SU-DHL-6 (cell line): ENCODE data around the gene ZNF580.

Source experiments
- H2AFZ ChIP-seq: fragments of 200-600 bp; sonication (generic); 2 replicates; pipeline ENCODE4 v1.6.1; 2014; ENCODE audit warnings: low read depth, mild to moderate bottlenecking, moderate library complexity, mixed read lengths, antibody characterized with exemption, low read length; ENCODE audit not compliant: severe bottlenecking
- H3F3A ChIP-seq: fragments of 200-600 bp; shearing (Covaris generic); 2 replicates; pipeline ENCODE4 v1.6.0; 2016; ENCODE audit warnings: antibody characterized with exemption, mild to moderate bottlenecking; ENCODE audit not compliant: insufficient read depth
- H3K27ac ChIP-seq: fragments of 200-600 bp; sonication (generic); 2 replicates; pipeline ENCODE4 v1.5.1; 2016; ENCODE audit warnings: low read depth, mild to moderate bottlenecking, low read length, moderate library complexity, mixed read lengths
- H3K27me3 ChIP-seq: fragments of 200-600 bp; sonication (generic), shearing (Covaris generic); 2 replicates; pipeline ENCODE4 v1.6.0; 2014; ENCODE audit warnings: mild to moderate bottlenecking, low read length
- H3K36me3 ChIP-seq: fragments of 200-600 bp; sonication (generic); 2 replicates; pipeline ENCODE4 v1.6.1; 2014; ENCODE audit warnings: mild to moderate bottlenecking, low read length, mixed read lengths
- H3K4me2 ChIP-seq: fragments of 300-600, 200-600 bp; shearing (Covaris generic), sonication (generic); 2 replicates; pipeline ENCODE4 v1.6.0; 2014; ENCODE audit warnings: low read length, low read depth, mild to moderate bottlenecking; ENCODE audit not compliant: poor library complexity, severe bottlenecking
- H3K4me3 ChIP-seq: fragments of 200-600 bp; sonication (generic); 2 replicates; pipeline ENCODE4 v1.5.1; 2014; ENCODE audit warnings: antibody characterized with exemption, low read length, mild to moderate bottlenecking, mixed read lengths; ENCODE audit not compliant: insufficient read depth, poor library complexity, severe bottlenecking
- H3K79me2 ChIP-seq: fragments of 200-600 bp; sonication (generic); 2 replicates; pipeline ENCODE4 v1.6.1; 2014; ENCODE audit warnings: mild to moderate bottlenecking, low read length, moderate library complexity; ENCODE audit not compliant: insufficient read depth
- H3K9ac ChIP-seq: fragments of 200-600 bp; sonication (generic); 2 replicates; pipeline ENCODE4 v1.7.0; 2014; ENCODE audit warnings: mild to moderate bottlenecking, low read length
- H3K9me2 ChIP-seq: fragments of 200-600 bp; sonication (generic); replicated peaks from 2 replicates; pipeline ENCODE4 v1.6.1; 2014; ENCODE audit warnings: low read length; ENCODE audit not compliant: insufficient read depth
- H3K9me3 ChIP-seq: fragments of 200-600 bp; sonication (generic); 2 replicates; pipeline ENCODE4 v1.6.1; 2014; ENCODE audit warnings: low read length, mixed read lengths; ENCODE audit not compliant: insufficient read depth
- H4K20me1 ChIP-seq: fragments of 200-600 bp; sonication (generic); 2 replicates; pipeline ENCODE4 v1.6.1; 2014; ENCODE audit warnings: low read depth, mild to moderate bottlenecking, antibody characterized with exemption, low read length, moderate library complexity, mixed read lengths
- CTCF ChIP-seq: fragments of 200-600 bp; sonication (generic); IDR thresholded peaks from one replicate; pipeline ENCODE4 v1.5.1; 2017; ENCODE audit warnings: antibody characterized with exemption, mild to moderate bottlenecking, low read length, moderate library complexity; ENCODE audit not compliant: insufficient read depth, poor library complexity, severe bottlenecking
- EZH2phosphoT487 ChIP-seq: fragments of 200-600 bp; sonication (generic), shearing (Covaris generic); conservative IDR thresholded peaks from 2 replicates; pipeline ENCODE4 v1.6.1; 2018; ENCODE audit warnings: mild to moderate bottlenecking, antibody characterized with exemption, low read length, moderate library complexity, mixed read lengths

Gene ZNF580

GRCh38 chr19:55672418-55672817, 31.6 kb downstream of the ZNF580 start:
- TF ChIP-seq CTCF (no peak), EZH2phosphoT487 (no peak)
- no peaks in the 10 kb centered on the region for H3K9me3 ChIP-seq
- H3K4me3 ChIP-seq, result no peak overlapping the region
- peaks cover 8% of the 10 kb centered on the region; the same call in 1 of the 2 replicates for H3K36me3 ChIP-seq
- H3K9ac ChIP-seq, result no peak overlapping the region
- peaks cover 82% of the 10 kb centered on the region for H3K79me2 ChIP-seq
- no peak overlapping the region for H2AFZ ChIP-seq
- H3F3A ChIP-seq, result peaks cover 41% of the 10 kb centered on the region
- H3K9me2 ChIP-seq, result no peaks in the 10 kb centered on the region
- H3K4me2 ChIP-seq, result no peak overlapping the region
- H3K27me3 ChIP-seq, result no peaks in the 10 kb centered on the region
- no peak overlapping the region for H3K27ac ChIP-seq
- H4K20me1 ChIP-seq, result peaks cover 11% of the 10 kb centered on the region

GRCh38 chr19:55673465-55673864, 32.7 kb downstream of the ZNF580 start:
- H3K9ac ChIP-seq, result no peak overlapping the region
- H2AFZ ChIP-seq, result no peak overlapping the region
- peaks cover 6% of the 10 kb centered on the region; the same call in 1 of the 2 replicates for H3K36me3 ChIP-seq
- H3K27me3 ChIP-seq, result no peaks in the 10 kb centered on the region
- H3F3A ChIP-seq, result peaks cover 50% of the 10 kb centered on the region
- no peak overlapping the region for H3K4me3 ChIP-seq
- H3K9me2 ChIP-seq, result no peaks in the 10 kb centered on the region
- peak overlapping the region; percentile 10 for H3K4me2 ChIP-seq
- H3K9me3 ChIP-seq, result no peaks in the 10 kb centered on the region
- H4K20me1 ChIP-seq, result peaks cover 8% of the 10 kb centered on the region
- TF ChIP-seq EZH2phosphoT487 (no peak), CTCF (no peak)
- H3K27ac ChIP-seq, result peak overlapping the region; percentile 26; the same call in 1 of the 2 replicates
- peaks cover 79% of the 10 kb centered on the region for H3K79me2 ChIP-seq

- H3K27ac ChIP-seq, result peak overlapping the region; percentile 26; the same call in 1 of the 2 replicates
- H3F3A ChIP-seq, result peaks cover 54% of the 10 kb centered on the region
- no peak overlapping the region for H3K4me3 ChIP-seq
- H3K9ac ChIP-seq, result no peak overlapping the region
- peak overlapping the region; percentile 64 for H3K4me2 ChIP-seq
- H3K79me2 ChIP-seq, result peaks cover 80% of the 10 kb centered on the region
- H3K36me3 ChIP-seq, result peaks cover 10% of the 10 kb centered on the region; the same call in 1 of the 2 replicates
- no peaks in the 10 kb centered on the region for H3K27me3 ChIP-seq
- no peaks in the 10 kb centered on the region for H3K9me3 ChIP-seq
- peaks cover 8% of the 10 kb centered on the region for H4K20me1 ChIP-seq
- no peaks in the 10 kb centered on the region for H3K9me2 ChIP-seq
- H2AFZ ChIP-seq, result no peak overlapping the region
- no peak for TF ChIP-seq CTCF
- no peak for TF ChIP-seq EZH2phosphoT487
Observed at GRCh38 chr19:55673889-55674288, 33.1 kb downstream of the ZNF580 start.
